HCT116 (cell line): ENCODE results near the gene ACE. TPM values are rescaled to one million over a fixed set of nuclear protein-coding genes. Genes with fewer than 3 reads are reported as not detected.

Source experiments
- ATAC-seq: fragments of 200-7000 bp; cut with Tn5 transposase; 2 replicates; pipeline ENCODE4 v1.9.1; 2020; ENCODE audit warnings: mild to moderate bottlenecking, moderate library complexity
- BruUV-seq: library from RNA; stranded (reverse); fragments of 400-500 nt; replicated peaks from 2 replicates; lab custom pipeline; 2021; lab: Mats Ljungman, UMichigan
- CTCF ChIA-PET: fragments of 300-600 bp; sonication (Branson Sonifier 250); formaldehyde crosslinking; loops from one replicate; lab custom pipeline; 2021; ENCODE audit warnings: antibody characterized with exemption; lab: Charles Lee
- POLR2A ChIA-PET: fragments of 300-600, 350-600 bp; sonication (Branson Sonifier 250); formaldehyde crosslinking; loops from one replicate; lab custom pipeline; 2021; ENCODE audit warnings: antibody characterized with exemption; lab: Charles Lee
- RAD21 ChIA-PET, 2 experiments: fragments of 300-600 bp; sonication (Branson Sonifier 250); formaldehyde crosslinking; loops; one replicate each; lab custom pipeline; 2023; ENCODE audit warnings: low total read pairs in 2 of 2; ENCODE audit not compliant: uncharacterized antibody in 2 of 2, unreplicated experiment in 2 of 2, low non-redundant PET in 1 of 2; lab: Charles Lee
- DNase-seq: peaks from one replicate; pipeline ENCODE4 v3.0.0-alpha.2; 2010; ENCODE audit warnings: low read depth, low spot score
- H2AFZ ChIP-seq: fragments of 200-600 bp; shearing (Covaris generic), sonication (generic); 2 replicates; pipeline ENCODE4 v1.6.1; 2017; ENCODE audit warnings: low read depth, mixed run types, mixed read lengths, antibody characterized with exemption, low read length; ENCODE audit not compliant: poor library complexity, severe bottlenecking
- H3K27ac ChIP-seq: 2 replicates; pipeline ENCODE4 v1.5.1; 2012; ENCODE audit warnings: low read depth, low read length
- H3K27me3 ChIP-seq: fragments of 200-600 bp; sonication (generic); 2 replicates; pipeline ENCODE4 v1.6.1; 2016; ENCODE audit warnings: mixed run types, low read length, mixed read lengths; ENCODE audit not compliant: insufficient read depth
- H3K36me3 ChIP-seq, 2 experiments: fragments of 200-500 bp in 1 of 2; fragments of 200-600 bp in 1 of 2; sonication (Bioruptor generic) in 1 of 2; sonication (generic) in 1 of 2; 2 replicates each; pipeline versions ENCODE4 v1.5.1 to v1.6.1; 2014 to 2016; ENCODE audit warnings: low read length in 2 of 2, inconsistent platforms in 1 of 2, mixed read lengths in 1 of 2, mixed run types in 1 of 2; ENCODE audit not compliant: insufficient read depth in 2 of 2, control insufficient read depth in 1 of 2
- H3K4me1 ChIP-seq, 2 experiments: fragments of 200-600 bp in 1 of 2; sonication (generic) in 1 of 2; 2 replicates each; pipeline versions ENCODE4 v1.5.1 to v1.6.1; 2012 to 2017; ENCODE audit warnings: low read length in 2 of 2, inconsistent platforms in 1 of 2, mild to moderate bottlenecking in 1 of 2, mixed read lengths in 1 of 2, mixed run types in 1 of 2, moderate library complexity in 1 of 2; ENCODE audit not compliant: insufficient read depth in 2 of 2, control insufficient read depth in 1 of 2
- H3K4me2 ChIP-seq: fragments of 200-600 bp; sonication (generic); 2 replicates; pipeline ENCODE4 v1.6.1; 2017; ENCODE audit warnings: mixed run types, low read length, mixed read lengths
- H3K4me3 ChIP-seq, 2 experiments: fragments of 200-600 bp in 1 of 2; sonication (generic) in 1 of 2; replicated peaks in 1 of 2; 2 replicates each; pipeline ENCODE4 v1.5.1; 2011 to 2016; ENCODE audit warnings: low read length in 2 of 2, control low read depth in 1 of 2, low read depth in 1 of 2, mild to moderate bottlenecking in 1 of 2, mixed read lengths in 1 of 2, mixed run types in 1 of 2
- H3K79me2 ChIP-seq: fragments of 200-600 bp; sonication (generic); 2 replicates; pipeline ENCODE4 v1.6.1; 2017; ENCODE audit warnings: mild to moderate bottlenecking, mixed run types, low read length, moderate library complexity, mixed read lengths; ENCODE audit not compliant: insufficient read depth
- H3K9ac ChIP-seq: fragments of 200-600 bp; sonication (generic); 2 replicates; pipeline ENCODE4 v1.6.1; 2016; ENCODE audit warnings: low read length, mixed read lengths
- H3K9me2 ChIP-seq: fragments of 200-600 bp; sonication (generic), shearing (Covaris generic); 2 replicates; pipeline ENCODE4 v1.6.1; 2017; ENCODE audit warnings: mixed run types, mild to moderate bottlenecking, moderate library complexity; ENCODE audit not compliant: insufficient read depth
- H3K9me3 ChIP-seq, 2 experiments: fragments of 200-500 bp in 1 of 2; fragments of 200-600 bp in 1 of 2; sonication (Bioruptor generic) in 1 of 2; sonication (generic) in 1 of 2; 2 replicates each; pipeline ENCODE4 v1.6.1; 2014 to 2017; ENCODE audit warnings: low read length in 2 of 2, mixed read lengths in 2 of 2, inconsistent platforms in 1 of 2, low read depth in 1 of 2, mild to moderate bottlenecking in 1 of 2, mixed run types in 1 of 2, moderate library complexity in 1 of 2; ENCODE audit not compliant: control insufficient read depth in 1 of 2, insufficient read depth in 1 of 2
- H4K20me1 ChIP-seq: fragments of 200-600 bp; sonication (generic), shearing (Covaris generic); 2 replicates; pipeline ENCODE4 v1.6.1; 2017; ENCODE audit warnings: mixed run types, mild to moderate bottlenecking, moderate library complexity; ENCODE audit not compliant: insufficient read depth
- CBX3 ChIP-seq: IDR thresholded peaks from 2 replicates; pipeline ENCODE4 v1.6.1; 2012; ENCODE audit warnings: low read depth
- CEBPB ChIP-seq: IDR thresholded peaks from 2 replicates; pipeline ENCODE4 v1.6.1; 2012; ENCODE audit warnings: low read depth
- EGR1 ChIP-seq: IDR thresholded peaks from 2 replicates; pipeline ENCODE4 v1.6.1; 2012; ENCODE audit warnings: low read depth
- ELF1 ChIP-seq: IDR thresholded peaks from 2 replicates; pipeline ENCODE4 v1.6.1; 2012; ENCODE audit warnings: low read depth, borderline replicate concordance
- EZH2 ChIP-seq: fragments of 200-600 bp; sonication (generic); IDR thresholded peaks from 2 replicates; pipeline ENCODE4 v1.6.1; 2017; ENCODE audit warnings: antibody characterized with exemption, mixed run types
- EZH2phosphoT487 ChIP-seq: fragments of 200-600 bp; IDR thresholded peaks from 2 replicates; pipeline ENCODE4 v1.6.1; 2018; ENCODE audit warnings: antibody characterized with exemption, borderline replicate concordance
- POLR2A ChIP-seq: IDR thresholded peaks from 2 replicates; pipeline ENCODE4 v1.7.0; 2011; ENCODE audit warnings: borderline replicate concordance; ENCODE audit not compliant: insufficient read depth, insufficient read length; ENCODE audit errors: extremely low read depth
- POLR2AphosphoS5 ChIP-seq: IDR thresholded peaks from 2 replicates; pipeline ENCODE4 v1.6.1; 2011; ENCODE audit warnings: mild to moderate bottlenecking, low read depth, low read length, moderate library complexity
- RAD21 ChIP-seq: IDR thresholded peaks from 2 replicates; pipeline ENCODE4 v1.6.1; 2012; ENCODE audit warnings: low read depth, mild to moderate bottlenecking
- SIN3A ChIP-seq: IDR thresholded peaks from 2 replicates; pipeline ENCODE4 v1.6.1; 2012; ENCODE audit warnings: low read depth
- TCF7L2 ChIP-seq: IDR thresholded peaks from 2 replicates; pipeline ENCODE4 v1.7.0; 2011; ENCODE audit warnings: borderline replicate concordance, inconsistent platforms; ENCODE audit not compliant: insufficient read depth, insufficient read length; ENCODE audit errors: extremely low read depth
- ZFX ChIP-seq: fragments of 450-650 bp; IDR thresholded peaks from 2 replicates; pipeline ENCODE4 v1.6.1; 2017
- intact Hi-C: fragments of 100-400 bp; cut with micrococcal nuclease; formaldehyde crosslinking; loops from 2 replicates; pipeline ENCODE4 v1.10.0; 2022
- total RNA-seq: library from RNA; stranded (reverse); gene quantifications from one replicate; pipeline ENCODE4 v1.2.1, GENCODE V29; 2021; ENCODE audit not compliant: unreplicated experiment
- TF ChIP-seq, protein P1 (sequence below): IDR thresholded peaks from 2 replicates; pipeline ENCODE4 v1.6.1; 2011; ENCODE audit warnings: mild to moderate bottlenecking, low read length, moderate library complexity; ENCODE audit not compliant: insufficient replicate concordance; ENCODE audit errors: extremely low read depth
- TF ChIP-seq, protein P2 (sequence below): IDR thresholded peaks from 2 replicates; pipeline ENCODE4 v1.6.1; 2012; ENCODE audit warnings: low read depth

Gene ACE
- total RNA-seq, 1 experiment from 2014 or later = 7.7 TPM

DNA sequence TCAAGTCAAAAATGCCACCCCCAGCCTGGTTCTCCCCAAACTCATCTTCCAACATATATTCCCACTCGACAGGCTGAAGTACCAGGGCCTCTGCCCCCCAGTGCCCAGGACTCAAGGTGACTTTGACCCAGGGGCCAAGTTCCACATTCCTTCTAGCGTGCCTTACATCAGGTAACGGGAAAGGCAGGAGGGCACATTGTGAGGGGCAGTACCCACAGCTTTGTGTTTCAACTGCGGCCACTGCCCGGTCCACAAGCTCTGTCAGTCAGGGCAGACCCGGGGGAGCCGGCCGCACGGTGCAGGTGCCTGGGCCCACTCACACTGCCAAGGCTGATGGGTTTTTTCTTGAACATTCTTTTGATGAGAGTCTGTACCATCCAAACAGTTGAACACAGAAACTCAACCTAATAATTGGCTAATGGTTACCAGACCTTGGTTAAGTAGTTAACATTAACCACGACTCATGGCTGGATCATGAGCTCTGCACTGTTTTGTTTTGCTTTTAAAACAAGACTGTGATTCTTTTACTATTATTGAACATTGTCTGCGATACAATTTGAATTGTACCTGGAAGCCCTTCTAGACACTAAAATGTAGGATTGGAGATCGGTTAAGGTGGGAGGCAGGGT, 17.6 kb downstream of the ACE start:
- H2AFZ ChIP-seq = no peak overlapping the region
- no peak for TF ChIP-seq RAD21
- no peak for TF ChIP-seq ZFX
- TF ChIP-seq SIN3A = no peak
- TF ChIP-seq CEBPB = no peak
- no peak for TF ChIP-seq EZH2phosphoT487
- TF ChIP-seq CBX3 = no peak
- TF ChIP-seq POLR2AphosphoS5 = no peak
- TF ChIP-seq EGR1 = no peak
- no peak for TF ChIP-seq EZH2
- no peak for TF ChIP-seq POLR2A
- TF ChIP-seq, protein P1, sequence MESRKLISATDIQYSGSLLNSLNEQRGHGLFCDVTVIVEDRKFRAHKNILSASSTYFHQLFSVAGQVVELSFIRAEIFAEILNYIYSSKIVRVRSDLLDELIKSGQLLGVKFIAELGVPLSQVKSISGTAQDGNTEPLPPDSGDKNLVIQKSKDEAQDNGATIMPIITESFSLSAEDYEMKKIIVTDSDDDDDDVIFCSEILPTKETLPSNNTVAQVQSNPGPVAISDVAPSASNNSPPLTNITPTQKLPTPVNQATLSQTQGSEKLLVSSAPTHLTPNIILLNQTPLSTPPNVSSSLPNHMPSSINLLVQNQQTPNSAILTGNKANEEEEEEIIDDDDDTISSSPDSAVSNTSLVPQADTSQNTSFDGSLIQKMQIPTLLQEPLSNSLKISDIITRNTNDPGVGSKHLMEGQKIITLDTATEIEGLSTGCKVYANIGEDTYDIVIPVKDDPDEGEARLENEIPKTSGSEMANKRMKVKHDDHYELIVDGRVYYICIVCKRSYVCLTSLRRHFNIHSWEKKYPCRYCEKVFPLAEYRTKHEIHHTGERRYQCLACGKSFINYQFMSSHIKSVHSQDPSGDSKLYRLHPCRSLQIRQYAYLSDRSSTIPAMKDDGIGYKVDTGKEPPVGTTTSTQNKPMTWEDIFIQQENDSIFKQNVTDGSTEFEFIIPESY = no peak
- no peak for TF ChIP-seq TCF7L2
- no peak for TF ChIP-seq ELF1
- TF ChIP-seq, protein P2, sequence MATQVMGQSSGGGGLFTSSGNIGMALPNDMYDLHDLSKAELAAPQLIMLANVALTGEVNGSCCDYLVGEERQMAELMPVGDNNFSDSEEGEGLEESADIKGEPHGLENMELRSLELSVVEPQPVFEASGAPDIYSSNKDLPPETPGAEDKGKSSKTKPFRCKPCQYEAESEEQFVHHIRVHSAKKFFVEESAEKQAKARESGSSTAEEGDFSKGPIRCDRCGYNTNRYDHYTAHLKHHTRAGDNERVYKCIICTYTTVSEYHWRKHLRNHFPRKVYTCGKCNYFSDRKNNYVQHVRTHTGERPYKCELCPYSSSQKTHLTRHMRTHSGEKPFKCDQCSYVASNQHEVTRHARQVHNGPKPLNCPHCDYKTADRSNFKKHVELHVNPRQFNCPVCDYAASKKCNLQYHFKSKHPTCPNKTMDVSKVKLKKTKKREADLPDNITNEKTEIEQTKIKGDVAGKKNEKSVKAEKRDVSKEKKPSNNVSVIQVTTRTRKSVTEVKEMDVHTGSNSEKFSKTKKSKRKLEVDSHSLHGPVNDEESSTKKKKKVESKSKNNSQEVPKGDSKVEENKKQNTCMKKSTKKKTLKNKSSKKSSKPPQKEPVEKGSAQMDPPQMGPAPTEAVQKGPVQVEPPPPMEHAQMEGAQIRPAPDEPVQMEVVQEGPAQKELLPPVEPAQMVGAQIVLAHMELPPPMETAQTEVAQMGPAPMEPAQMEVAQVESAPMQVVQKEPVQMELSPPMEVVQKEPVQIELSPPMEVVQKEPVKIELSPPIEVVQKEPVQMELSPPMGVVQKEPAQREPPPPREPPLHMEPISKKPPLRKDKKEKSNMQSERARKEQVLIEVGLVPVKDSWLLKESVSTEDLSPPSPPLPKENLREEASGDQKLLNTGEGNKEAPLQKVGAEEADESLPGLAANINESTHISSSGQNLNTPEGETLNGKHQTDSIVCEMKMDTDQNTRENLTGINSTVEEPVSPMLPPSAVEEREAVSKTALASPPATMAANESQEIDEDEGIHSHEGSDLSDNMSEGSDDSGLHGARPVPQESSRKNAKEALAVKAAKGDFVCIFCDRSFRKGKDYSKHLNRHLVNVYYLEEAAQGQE = no peak
- H3K9ac ChIP-seq = no peak overlapping the region
- no peak overlapping the region for H3K4me2 ChIP-seq
- ChIA-PET RAD21 (no interaction called here), CTCF (no interaction called here), POLR2A (interaction anchor here (0.6 kb wide), 1 partner anchor 57 kb away, joined by 3 read pairs; no protein-coding TSS in a partner anchor)
- H3K4me3 ChIP-seq = no peak overlapping the region
- DNase-seq (no peak), ATAC-seq (no peak)
- no TSS peak for BruUV-seq
- no peaks in the 10 kb centered on the region for H3K79me2 ChIP-seq
- no peaks in the 10 kb centered on the region; the same call in 1 of the 2 replicates for H3K27me3 ChIP-seq
- no peaks in the 10 kb centered on the region for H3K9me3 ChIP-seq
- intact Hi-C loops = no loop called here
- no peaks in the 10 kb centered on the region for H3K4me1 ChIP-seq
- H3K27ac ChIP-seq = no peak overlapping the region
- H4K20me1 ChIP-seq = no peaks in the 10 kb centered on the region
- H3K9me2 ChIP-seq = no peaks in the 10 kb centered on the region
- H3K36me3 ChIP-seq = no peaks in the 10 kb centered on the region
